HG03521 (cell line): ENCODE measurements around the gene CCDC70.
"Not testable (repeated sequence)": the region's sequence is repeated elsewhere in the genome, so short reads cannot be mapped to it uniquely, and the experiment has no call there.

Source experiments
- ATAC-seq: cut with Tn5 transposase; IDR thresholded peaks from one replicate; pipeline ENCODE4 v1.9.1; 2021; ENCODE audit warnings: mild to moderate bottlenecking, moderate library complexity; ENCODE audit not compliant: unreplicated experiment

CCDC70 gene

GRCh38 chr13:51861723-51862300 is at the start of gene CCDC70:
CCDC70 (plus strand) TSS chr13:51861969; CDS start chr13:51865412, 3,443 bp downstream.
- no peak for ATAC-seq

GRCh38 chr13:51814071-51814470 is 47.7 kb upstream of the CCDC70 start:
- ATAC-seq, result no peak

GRCh38 chr13:51814825-51815650 is 46.7 kb upstream of the CCDC70 start:
- peak; percentile 80 for ATAC-seq

GRCh38 chr13:51815848-51816247 is 45.9 kb upstream of the CCDC70 start:
- ATAC-seq, result no peak

- no peak for ATAC-seq
Observed at GRCh38 chr13:51816604-51817249, 45.0 kb upstream of the CCDC70 start.

GRCh38 chr13:51817717-51818116 is 44.1 kb upstream of the CCDC70 start:
- ATAC-seq, result no peak

- no peak for ATAC-seq
Observed at GRCh38 chr13:51818276-51818675, 43.5 kb upstream of the CCDC70 start.

- ATAC-seq, result no peak
Observed at GRCh38 chr13:51818781-51819511, 42.8 kb upstream of the CCDC70 start.

- ATAC-seq, result no peak
Observed at GRCh38 chr13:51819544-51819943, 42.2 kb upstream of the CCDC70 start.

GRCh38 chr13:51820016-51820597 is 41.7 kb upstream of the CCDC70 start:
- no peak for ATAC-seq

GRCh38 chr13:51821606-51822005 is 40.2 kb upstream of the CCDC70 start:
- no peak for ATAC-seq

GRCh38 chr13:51822106-51822815 is 39.5 kb upstream of the CCDC70 start:
- no peak for ATAC-seq

GRCh38 chr13:51823359-51823758 is 38.4 kb upstream of the CCDC70 start:
- no peak for ATAC-seq

GRCh38 chr13:51823863-51824262 is 37.9 kb upstream of the CCDC70 start:
- no peak for ATAC-seq

- ATAC-seq, result not testable (repeated sequence)
Observed at GRCh38 chr13:51824712-51825111, 37.1 kb upstream of the CCDC70 start.

- no peak for ATAC-seq
Observed at GRCh38 chr13:51825165-51825592, 36.6 kb upstream of the CCDC70 start.

- ATAC-seq, result no peak
Observed at GRCh38 chr13:51825681-51826254, 36.0 kb upstream of the CCDC70 start.

GRCh38 chr13:51826606-51827005 is 35.2 kb upstream of the CCDC70 start:
- no peak for ATAC-seq

GRCh38 chr13:51827254-51827653 is 34.5 kb upstream of the CCDC70 start:
- no peak for ATAC-seq
